ENCODE results near the gene UNC45A.
"Not testable (repeated sequence)": the region's sequence is repeated elsewhere in the genome, so short reads cannot be mapped to it uniquely, and the experiment has no call there.

The UNC45A gene

GRCh38 chr15:90903733-90904536, 31.1 kb upstream of the UNC45A start:
- DNase-seq (ENCODE audit: low read depth in 2 of 2), result no peak

GRCh38 chr15:90904746-90905145, 30.3 kb upstream of the UNC45A start:
- no peak for DNase-seq (ENCODE audit: low read depth in 2 of 2)

GRCh38 chr15:90905306-90906180, 29.5 kb upstream of the UNC45A start:
- DNase-seq (ENCODE audit: low read depth in 2 of 2), result no peak

- no peak for DNase-seq (ENCODE audit: low read depth in 2 of 2)
Measured at GRCh38 chr15:90906181-90906849, 28.8 kb upstream of the UNC45A start.

GRCh38 chr15:90907051-90907660, 27.9 kb upstream of the UNC45A start:
- DNase-seq (ENCODE audit: low read depth in 2 of 2), result no peak

- no peak for DNase-seq (ENCODE audit: low read depth in 2 of 2)
Measured at GRCh38 chr15:90907838-90908507, 27.1 kb upstream of the UNC45A start.

GRCh38 chr15:90909449-90909848, 25.6 kb upstream of the UNC45A start:
- not testable (repeated sequence) for DNase-seq (ENCODE audit: low read depth in 2 of 2)

- no peak for DNase-seq (ENCODE audit: low read depth in 2 of 2)
Measured at GRCh38 chr15:90909976-90910375, 25.1 kb upstream of the UNC45A start.

GRCh38 chr15:90910441-90911301, 24.4 kb upstream of the UNC45A start:
- DNase-seq (ENCODE audit: low read depth in 2 of 2), result no peak

- DNase-seq (ENCODE audit: low read depth in 2 of 2), result no peak
Measured at GRCh38 chr15:90911302-90911623, 23.8 kb upstream of the UNC45A start.

GRCh38 chr15:90911906-90912769, 22.9 kb upstream of the UNC45A start:
- DNase-seq (ENCODE audit: low read depth in 2 of 2), result no peak

- DNase-seq (ENCODE audit: low read depth in 2 of 2), result no peak
Measured at GRCh38 chr15:90912770-90913075, 22.4 kb upstream of the UNC45A start.

GRCh38 chr15:90913398-90913944, 21.6 kb upstream of the UNC45A start:
- DNase-seq (ENCODE audit: low read depth in 2 of 2), result no peak

GRCh38 chr15:90914305-90915080, 20.6 kb upstream of the UNC45A start:
- DNase-seq (ENCODE audit: low read depth in 2 of 2), result no peak

- DNase-seq (ENCODE audit: low read depth in 2 of 2), result no peak
Measured at GRCh38 chr15:90915216-90915807, 19.8 kb upstream of the UNC45A start.

- DNase-seq (ENCODE audit: low read depth in 2 of 2), result no peak
Measured at GRCh38 chr15:90915808-90916440, 19.2 kb upstream of the UNC45A start.

GRCh38 chr15:90916461-90916860, 18.6 kb upstream of the UNC45A start:
- DNase-seq (ENCODE audit: low read depth in 2 of 2), result no peak

GRCh38 chr15:90917569-90917968, 17.5 kb upstream of the UNC45A start:
- no peak for DNase-seq (ENCODE audit: low read depth in 2 of 2)
